A549 (cell line): ENCODE measurements around the gene FMO3. TPM values are rescaled to one million over a fixed set of nuclear protein-coding genes. Genes with fewer than 3 reads are reported as not detected.

ENCODE experiments used
- ATAC-seq, 2 experiments: fragments of 200-7000 bp in 1 of 2; fragments of >200 bp in 1 of 2; cut with Nextera tagmentation in 1 of 2; cut with Tn5 transposase in 1 of 2; 3 replicates each; pipeline versions ENCODE4 v1.8.0 to v1.9.1; 2018 to 2020; ENCODE audit warnings: mild to moderate bottlenecking in 1 of 2, moderate library complexity in 1 of 2
- CTCF ChIA-PET: fragments of 300-600 bp; sonication (Branson Sonifier 250); formaldehyde crosslinking; extraction: SDS; loops from one replicate; lab custom pipeline; 2021; ENCODE audit warnings: antibody characterized with exemption, inconsistent platforms; lab: Yijun Ruan, JAX
- POLR2A ChIA-PET: fragments of 350-600 bp; formaldehyde crosslinking; extraction: SDS; loops from one replicate; lab custom pipeline; 2021; ENCODE audit warnings: antibody characterized with exemption, inconsistent platforms; lab: Yijun Ruan, JAX
- DNase-seq, 2 experiments: peaks; one replicate each; pipeline versions ENCODE4 v3.0.0 to v3.0.0-alpha.2; 2011 to 2016; ENCODE audit warnings: low read depth in 1 of 2, low spot score in 1 of 2
- FAIRE-seq: peaks from 2 replicates; lab custom pipeline; 2011; peaks lifted over from hg19 to GRCh38; lab: Jason Lieb, UNC
- H3K27ac ChIP-seq, 2 experiments: fragments of >200 bp; sonication (Bioruptor Twin); formaldehyde crosslinking; 3 replicates each; pipeline ENCODE4 v1.5.1; 2016 to 2017
- H3K4me1 ChIP-seq: fragments of >200 bp; sonication (Bioruptor Twin); formaldehyde crosslinking; 3 replicates; pipeline ENCODE4 v1.6.1; 2016
- H3K4me2 ChIP-seq: fragments of >200 bp; sonication (Bioruptor Twin); formaldehyde crosslinking; 3 replicates; pipeline ENCODE4 v1.6.1; 2016
- H3K4me3 ChIP-seq: fragments of >200 bp; sonication (Bioruptor Twin); formaldehyde crosslinking; 3 replicates; pipeline ENCODE4 v1.5.1; 2016
- H3K9me3 ChIP-seq: fragments of >200 bp; sonication (Bioruptor Twin); formaldehyde crosslinking; 3 replicates; pipeline ENCODE4 v1.6.1; 2016
- CBX8 ChIP-seq: fragments of 200-600 bp; sonication (generic); IDR thresholded peaks from 2 replicates; pipeline ENCODE4 v1.6.1; 2016
- EHMT2 ChIP-seq: fragments of 200-600 bp; sonication (generic); IDR thresholded peaks from 2 replicates; pipeline ENCODE4 v1.6.1; 2016; ENCODE audit warnings: antibody characterized with exemption, low read depth, mild to moderate bottlenecking, moderate library complexity
- EP300 ChIP-seq, 2 experiments: fragments of >200 bp; sonication (Bioruptor Twin); formaldehyde crosslinking; IDR thresholded peaks; 2 replicates in 1 of 2; 3 replicates in 1 of 2; pipeline ENCODE4 v1.6.1; 2016 to 2017
- ESRRA ChIP-seq: fragments of 150-350 bp; IDR thresholded peaks from 2 replicates; pipeline ENCODE4 v1.6.1; 2014; ENCODE audit warnings: mild to moderate bottlenecking, low read length, borderline replicate concordance
- GATA3 ChIP-seq: IDR thresholded peaks from 2 replicates; pipeline ENCODE4 v1.6.1; 2012; ENCODE audit warnings: borderline replicate concordance
- HOXB13 ChIP-seq: fragments of 250-450 bp; sonication (Bioruptor Pico); IDR thresholded peaks from 2 replicates; pipeline ENCODE4 v1.5.0; 2020; ENCODE audit warnings: low read depth, mild to moderate bottlenecking, moderate library complexity
- HOXB5 ChIP-seq: fragments of 250-450 bp; sonication (Bioruptor Pico); IDR thresholded peaks from 2 replicates; pipeline ENCODE4 v1.5.0; 2020; ENCODE audit warnings: mild to moderate bottlenecking, moderate library complexity
- KDM5A ChIP-seq: fragments of 200-600 bp; sonication (generic); IDR thresholded peaks from 2 replicates; pipeline ENCODE4 v1.6.1; 2016; ENCODE audit warnings: antibody characterized with exemption, mild to moderate bottlenecking
- MAFK ChIP-seq: fragments of 450-650 bp; IDR thresholded peaks from 2 replicates; pipeline ENCODE4 v1.6.1; 2014; ENCODE audit not compliant: partially characterized antibody
- MAZ ChIP-seq: fragments of 150-350 bp; IDR thresholded peaks from 2 replicates; pipeline ENCODE4 v1.6.1; 2014; ENCODE audit warnings: antibody characterized with exemption, low read depth, low read length, borderline replicate concordance
- NPAS2 ChIP-seq: fragments of 250-450 bp; sonication (Bioruptor Pico); IDR thresholded peaks from 2 replicates; pipeline ENCODE4 v1.8.0; 2022; ENCODE audit warnings: mild to moderate bottlenecking, moderate library complexity, borderline replicate concordance
- NR3C1 ChIP-seq: fragments of >200 bp; sonication (Bioruptor Twin); formaldehyde crosslinking; IDR thresholded peaks from 3 replicates; pipeline ENCODE4 v1.6.1; 2017
- PBX3 ChIP-seq: IDR thresholded peaks from 2 replicates; pipeline ENCODE4 v1.6.1; 2012
- PHF8 ChIP-seq: fragments of 200-600 bp; sonication (generic); IDR thresholded peaks from 2 replicates; pipeline ENCODE4 v1.6.1; 2016; ENCODE audit warnings: low read depth, mild to moderate bottlenecking, antibody characterized with exemption, moderate library complexity, borderline replicate concordance
- POLR2AphosphoS2 ChIP-seq: conservative IDR thresholded peaks from 2 replicates; pipeline ENCODE4 v1.6.1; 2012; ENCODE audit warnings: low read length, improper control_type of control experiment, inconsistent platforms
- RARB ChIP-seq: fragments of 250-450 bp; sonication (Bioruptor Pico); IDR thresholded peaks from 2 replicates; pipeline ENCODE4 v1.8.0; 2021; ENCODE audit warnings: mild to moderate bottlenecking, moderate library complexity
- RCOR1 ChIP-seq: fragments of 150-350 bp; IDR thresholded peaks from 2 replicates; pipeline ENCODE4 v1.6.1; 2014; ENCODE audit warnings: antibody characterized with exemption, low read length, low read depth
- RNF2 ChIP-seq: fragments of 200-600 bp; sonication (generic); IDR thresholded peaks from 2 replicates; pipeline ENCODE4 v1.6.1; 2016; ENCODE audit warnings: low read depth, mild to moderate bottlenecking, antibody characterized with exemption, moderate library complexity, borderline replicate concordance
- TFCP2L1 ChIP-seq: fragments of 250-450 bp; sonication (Bioruptor Pico); IDR thresholded peaks from 2 replicates; pipeline ENCODE4 v1.5.0; 2021; ENCODE audit warnings: mild to moderate bottlenecking
- USF2 ChIP-seq: fragments of 450-650 bp; IDR thresholded peaks from 2 replicates; pipeline ENCODE4 v1.6.1; 2014; ENCODE audit warnings: antibody characterized with exemption
- ZFP36 ChIP-seq: fragments of 450-650 bp; IDR thresholded peaks from 2 replicates; pipeline ENCODE4 v1.6.1; 2014; ENCODE audit warnings: borderline replicate concordance; ENCODE audit not compliant: partially characterized antibody
- ZNF302 ChIP-seq: fragments of 250-450 bp; sonication (Bioruptor Pico); IDR thresholded peaks from 2 replicates; pipeline ENCODE4 v1.9.0; 2021; ENCODE audit warnings: inconsistent platforms, mild to moderate bottlenecking, moderate library complexity
- WGBS: methylation state at CpG from one replicate; pipeline ENCODE4 v1.1.6; 2017; ENCODE audit errors: missing lambda C conversion rate; 5-methylcytosine and 5-hydroxymethylcytosine counted together
- polyA plus RNA-seq, 4 experiments: library from polyadenylated mRNA; depleted of rRNA in 3 of 4; stranded (reverse); fragments of >200 nt; fragmentation: RNase III in 1 of 4; extraction: RNeasy Plus Mini Kit Qiagen cat#74134 plus additional on column Dnase treatment in 1 of 4; gene quantifications; 2 replicates in 3 of 4; 3 replicates in 1 of 4; pipeline ENCODE4 v1.2.3, GENCODE V29; 2011 to 2017
- TF ChIP-seq, protein P1 (sequence below): fragments of 250-450 bp; sonication (Bioruptor Pico); IDR thresholded peaks from 2 replicates; pipeline ENCODE4 v1.5.0; 2020; ENCODE audit warnings: low read depth, mild to moderate bottlenecking, moderate library complexity
- TF ChIP-seq, protein P2 (sequence below): fragments of >200 bp; sonication (Bioruptor Twin); formaldehyde crosslinking; IDR thresholded peaks from 3 replicates; pipeline ENCODE4 v1.5.1; 2016
- TF ChIP-seq, protein P3 (sequence below): fragments of 150-350 bp; IDR thresholded peaks from 2 replicates; pipeline ENCODE4 v1.6.1; 2014; ENCODE audit warnings: low read depth, mild to moderate bottlenecking, low read length

The FMO3 gene
- polyA plus RNA-seq, 2 of the 4 experiments (the other 2 are of a cell fraction), result not detected

GRCh38 chr1:171087896-171088295, 2.8 kb upstream of the FMO3 start:
- no peaks in the 10 kb centered on the region for H3K4me1 ChIP-seq
- H3K4me2 ChIP-seq, result no peak overlapping the region
- no peaks in the 10 kb centered on the region for H3K9me3 ChIP-seq
- DNase-seq (no peak), ATAC-seq (no peak)
- no peak overlapping the region for H3K27ac ChIP-seq
- H3K4me3 ChIP-seq, result no peak overlapping the region
- TF ChIP-seq ESRRA, result no peak
- no peak for TF ChIP-seq USF2
- no peak for TF ChIP-seq RARB (CRISPR knock-in tag)
- no peak for TF ChIP-seq NR3C1
- no peak for TF ChIP-seq RNF2
- TF ChIP-seq EP300 (IDR thresholded peaks at IDR 0.05), result no peak
- no peak for TF ChIP-seq RCOR1
- TF ChIP-seq MAFK, result no peak
- TF ChIP-seq GATA3, result no peak
- TF ChIP-seq PBX3, result no peak
- TF ChIP-seq CBX8, result no peak
- no peak for TF ChIP-seq EHMT2
- TF ChIP-seq POLR2AphosphoS2, result no peak
- no peak for TF ChIP-seq NPAS2 (CRISPR knock-in tag)
- TF ChIP-seq ZNF302 (CRISPR knock-in tag), result no peak
- TF ChIP-seq, all 56 proteins: peak for 0
- ChIA-PET POLR2A (no interaction called here), CTCF (interaction anchor here (1.1 kb wide), 1 partner anchor 225 kb away, joined by 3 read pairs; no protein-coding TSS in a partner anchor)
- FAIRE-seq, result no peak

- no peak for FAIRE-seq
- TF ChIP-seq ZFP36, result no peak
- no peak for TF ChIP-seq RNF2
- TF ChIP-seq, protein P1, sequence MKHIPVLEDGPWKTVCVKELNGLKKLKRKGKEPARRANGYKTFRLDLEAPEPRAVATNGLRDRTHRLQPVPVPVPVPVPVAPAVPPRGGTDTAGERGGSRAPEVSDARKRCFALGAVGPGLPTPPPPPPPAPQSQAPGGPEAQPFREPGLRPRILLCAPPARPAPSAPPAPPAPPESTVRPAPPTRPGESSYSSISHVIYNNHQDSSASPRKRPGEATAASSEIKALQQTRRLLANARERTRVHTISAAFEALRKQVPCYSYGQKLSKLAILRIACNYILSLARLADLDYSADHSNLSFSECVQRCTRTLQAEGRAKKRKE (CRISPR knock-in tag), result no peak
- no peak for TF ChIP-seq HOXB5 (CRISPR knock-in tag)
- TF ChIP-seq TFCP2L1 (CRISPR knock-in tag), result no peak
- no peak for TF ChIP-seq MAZ
- TF ChIP-seq EP300 (IDR thresholded peaks at IDR 0.05), result no peak
- no peak for TF ChIP-seq KDM5A
- TF ChIP-seq, protein P2, sequence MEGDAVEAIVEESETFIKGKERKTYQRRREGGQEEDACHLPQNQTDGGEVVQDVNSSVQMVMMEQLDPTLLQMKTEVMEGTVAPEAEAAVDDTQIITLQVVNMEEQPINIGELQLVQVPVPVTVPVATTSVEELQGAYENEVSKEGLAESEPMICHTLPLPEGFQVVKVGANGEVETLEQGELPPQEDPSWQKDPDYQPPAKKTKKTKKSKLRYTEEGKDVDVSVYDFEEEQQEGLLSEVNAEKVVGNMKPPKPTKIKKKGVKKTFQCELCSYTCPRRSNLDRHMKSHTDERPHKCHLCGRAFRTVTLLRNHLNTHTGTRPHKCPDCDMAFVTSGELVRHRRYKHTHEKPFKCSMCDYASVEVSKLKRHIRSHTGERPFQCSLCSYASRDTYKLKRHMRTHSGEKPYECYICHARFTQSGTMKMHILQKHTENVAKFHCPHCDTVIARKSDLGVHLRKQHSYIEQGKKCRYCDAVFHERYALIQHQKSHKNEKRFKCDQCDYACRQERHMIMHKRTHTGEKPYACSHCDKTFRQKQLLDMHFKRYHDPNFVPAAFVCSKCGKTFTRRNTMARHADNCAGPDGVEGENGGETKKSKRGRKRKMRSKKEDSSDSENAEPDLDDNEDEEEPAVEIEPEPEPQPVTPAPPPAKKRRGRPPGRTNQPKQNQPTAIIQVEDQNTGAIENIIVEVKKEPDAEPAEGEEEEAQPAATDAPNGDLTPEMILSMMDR, result no peak
- no peak for TF ChIP-seq NR3C1
- TF ChIP-seq, protein P3, sequence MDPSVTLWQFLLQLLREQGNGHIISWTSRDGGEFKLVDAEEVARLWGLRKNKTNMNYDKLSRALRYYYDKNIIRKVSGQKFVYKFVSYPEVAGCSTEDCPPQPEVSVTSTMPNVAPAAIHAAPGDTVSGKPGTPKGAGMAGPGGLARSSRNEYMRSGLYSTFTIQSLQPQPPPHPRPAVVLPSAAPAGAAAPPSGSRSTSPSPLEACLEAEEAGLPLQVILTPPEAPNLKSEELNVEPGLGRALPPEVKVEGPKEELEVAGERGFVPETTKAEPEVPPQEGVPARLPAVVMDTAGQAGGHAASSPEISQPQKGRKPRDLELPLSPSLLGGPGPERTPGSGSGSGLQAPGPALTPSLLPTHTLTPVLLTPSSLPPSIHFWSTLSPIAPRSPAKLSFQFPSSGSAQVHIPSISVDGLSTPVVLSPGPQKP, result no peak
- TF ChIP-seq ESRRA, result no peak
- TF ChIP-seq ZNF302 (CRISPR knock-in tag), result no peak
- TF ChIP-seq PHF8, result no peak
- no peak for TF ChIP-seq HOXB13 (CRISPR knock-in tag)
- TF ChIP-seq PBX3, result no peak
- POLR2A ChIA-PET, result no interaction called here
- no peaks in the 10 kb centered on the region for H3K9me3 ChIP-seq
- H3K27ac ChIP-seq, result no peak overlapping the region
- no peak overlapping the region for H3K4me3 ChIP-seq
- WGBS, result 50% methylated on average over 1 of the region's 1 CpG
- no peak overlapping the region for H3K4me2 ChIP-seq
- DNase-seq, result no peak
- CTCF ChIA-PET, result no interaction called here
- no peak for ATAC-seq
- no peaks in the 10 kb centered on the region for H3K4me1 ChIP-seq
Observed at GRCh38 chr1:171103862-171104261, 13.2 kb downstream of the FMO3 start.
